ENCODE measurements around the gene HEATR1. TPM values are rescaled to one million over a fixed set of nuclear protein-coding genes. Genes with fewer than 3 reads are reported as not detected.
"Not testable (repeated sequence)": the region's sequence is repeated elsewhere in the genome, so short reads cannot be mapped to it uniquely, and the experiment has no call there.

HEATR1 gene
- total RNA-seq, 4 donors from 2014 or later = 12.7 to 18.3 (median 16.8) TPM

GRCh38 chr1:236618507-236618906 lies 14.2 kb upstream of the HEATR1 start:
- intact Hi-C loops (cut with DNase I; ENCODE audit: low total_unique reads) = no loop called here
- no peak overlapping the region for H3K4me3 ChIP-seq (ENCODE audit: low read depth, poor library complexity, severe bottlenecking)
- no peak for TF ChIP-seq POLR2A (IDR thresholded peaks at IDR 0.05)
- TF ChIP-seq CTCF (IDR thresholded peaks at IDR 0.05) = no peak
- 67 to 68% methylated on average over 5 of the region's 5 CpGs for WGBS, 2 donors
- DNase-seq (ENCODE audit: low spot score in 2 of 2) = no peak

GRCh38 chr1:236615399-236616148 lies 11.3 kb upstream of the HEATR1 start:
- TF ChIP-seq POLR2A (IDR thresholded peaks at IDR 0.05) (no peak), CTCF (IDR thresholded peaks at IDR 0.05) (no peak)
- no peak for DNase-seq (ENCODE audit: low spot score in 2 of 2)
- intact Hi-C loops (cut with DNase I; ENCODE audit: low total_unique reads) = no loop called here
- no peak overlapping the region for H3K4me3 ChIP-seq (ENCODE audit: low read depth, poor library complexity, severe bottlenecking)
- WGBS, 2 donors = 87% methylated on average over 12 of the region's 12 CpGs

GRCh38 chr1:236612349-236612748 lies 8.0 kb upstream of the HEATR1 start:
- 77 to 94% methylated on average over 1 of the region's 1 CpG for WGBS, 2 donors
- TF ChIP-seq CTCF (IDR thresholded peaks at IDR 0.05) (no peak), POLR2A (IDR thresholded peaks at IDR 0.05) (no peak)
- no peak overlapping the region for H3K4me3 ChIP-seq (ENCODE audit: low read depth, poor library complexity, severe bottlenecking)
- intact Hi-C loops (cut with DNase I; ENCODE audit: low total_unique reads) = no loop called here
- no peak for DNase-seq (ENCODE audit: low spot score in 2 of 2)

- 11 to 19% methylated on average over 5 of the region's 5 CpGs for WGBS, 2 donors
- no peak for DNase-seq (ENCODE audit: low spot score in 2 of 2)
- no peak overlapping the region for H3K4me3 ChIP-seq (ENCODE audit: low read depth, poor library complexity, severe bottlenecking)
- intact Hi-C loops (cut with DNase I; ENCODE audit: low total_unique reads) = no loop called here
- TF ChIP-seq POLR2A (IDR thresholded peaks at IDR 0.05) (no peak), CTCF (IDR thresholded peaks at IDR 0.05) (no peak)
Observed at GRCh38 chr1:236608930-236609726, 4.8 kb upstream of the HEATR1 start.

GRCh38 chr1:236607597-236607996 lies 3.3 kb upstream of the HEATR1 start:
- DNase-seq (ENCODE audit: low spot score in 2 of 2); intact Hi-C loops (cut with DNase I; ENCODE audit: low total_unique reads); H3K4me3 ChIP-seq (ENCODE audit: low read depth, poor library complexity, severe bottlenecking): not testable (repeated sequence)
- 94 to 96% methylated on average over 10 of the region's 10 CpGs for WGBS, 2 donors

All from lower leg skin (tissue), 4 donors.